LNCaP clone FGC (cell line): ENCODE measurements around the gene PKD1L1.

Experiments used
- DNase-seq: peaks from one replicate; pipeline ENCODE4 v3.0.0-alpha.2; 2011; ENCODE audit warnings: low read depth
- H3K4me3 ChIP-seq: 2 replicates; pipeline ENCODE4 v1.5.1; 2011; ENCODE audit warnings: mild to moderate bottlenecking, low read depth, low read length, control low read depth
- TF ChIP-seq, protein P1 (sequence below): IDR thresholded peaks from 2 replicates; pipeline ENCODE4 v1.5.1; 2012; ENCODE audit warnings: mild to moderate bottlenecking; ENCODE audit not compliant: control insufficient read depth, insufficient read depth; ENCODE audit errors: extremely low read depth

The PKD1L1 gene

DNA sequence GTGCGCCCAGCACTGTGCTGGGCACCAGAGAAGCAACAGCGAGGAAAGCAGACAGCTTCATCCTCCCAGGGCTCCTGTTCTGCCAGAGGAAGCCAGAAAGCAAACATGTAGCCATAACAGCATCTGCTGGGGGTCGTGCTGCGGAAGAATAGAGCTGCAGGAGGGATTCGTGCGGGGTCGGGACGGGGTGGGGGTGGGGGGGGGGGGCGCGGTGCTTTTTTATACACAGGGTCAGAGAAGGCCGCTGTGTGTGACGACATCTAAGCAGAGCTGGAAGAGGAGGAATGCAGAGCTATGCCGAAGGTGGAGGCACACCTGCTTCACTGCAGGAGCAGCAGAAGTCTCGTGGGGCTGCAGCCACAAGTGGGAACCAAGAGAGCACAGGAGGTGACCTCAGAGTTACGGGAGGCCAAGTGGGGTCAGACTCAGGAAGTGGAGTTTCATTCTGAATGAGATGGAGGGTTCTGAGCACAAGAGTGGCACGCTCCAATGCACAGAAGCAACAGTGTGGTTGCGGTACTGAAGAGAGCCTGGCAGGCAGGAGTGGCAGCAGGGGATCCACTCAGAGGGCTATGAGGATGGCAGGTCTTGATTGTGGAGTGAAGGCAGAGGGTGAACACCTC lies 11.1 kb downstream of the PKD1L1 start:
- no peak for DNase-seq
- TF ChIP-seq, protein P1, sequence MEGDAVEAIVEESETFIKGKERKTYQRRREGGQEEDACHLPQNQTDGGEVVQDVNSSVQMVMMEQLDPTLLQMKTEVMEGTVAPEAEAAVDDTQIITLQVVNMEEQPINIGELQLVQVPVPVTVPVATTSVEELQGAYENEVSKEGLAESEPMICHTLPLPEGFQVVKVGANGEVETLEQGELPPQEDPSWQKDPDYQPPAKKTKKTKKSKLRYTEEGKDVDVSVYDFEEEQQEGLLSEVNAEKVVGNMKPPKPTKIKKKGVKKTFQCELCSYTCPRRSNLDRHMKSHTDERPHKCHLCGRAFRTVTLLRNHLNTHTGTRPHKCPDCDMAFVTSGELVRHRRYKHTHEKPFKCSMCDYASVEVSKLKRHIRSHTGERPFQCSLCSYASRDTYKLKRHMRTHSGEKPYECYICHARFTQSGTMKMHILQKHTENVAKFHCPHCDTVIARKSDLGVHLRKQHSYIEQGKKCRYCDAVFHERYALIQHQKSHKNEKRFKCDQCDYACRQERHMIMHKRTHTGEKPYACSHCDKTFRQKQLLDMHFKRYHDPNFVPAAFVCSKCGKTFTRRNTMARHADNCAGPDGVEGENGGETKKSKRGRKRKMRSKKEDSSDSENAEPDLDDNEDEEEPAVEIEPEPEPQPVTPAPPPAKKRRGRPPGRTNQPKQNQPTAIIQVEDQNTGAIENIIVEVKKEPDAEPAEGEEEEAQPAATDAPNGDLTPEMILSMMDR: no peak
- H3K4me3 ChIP-seq: no peak overlapping the region

DNA sequence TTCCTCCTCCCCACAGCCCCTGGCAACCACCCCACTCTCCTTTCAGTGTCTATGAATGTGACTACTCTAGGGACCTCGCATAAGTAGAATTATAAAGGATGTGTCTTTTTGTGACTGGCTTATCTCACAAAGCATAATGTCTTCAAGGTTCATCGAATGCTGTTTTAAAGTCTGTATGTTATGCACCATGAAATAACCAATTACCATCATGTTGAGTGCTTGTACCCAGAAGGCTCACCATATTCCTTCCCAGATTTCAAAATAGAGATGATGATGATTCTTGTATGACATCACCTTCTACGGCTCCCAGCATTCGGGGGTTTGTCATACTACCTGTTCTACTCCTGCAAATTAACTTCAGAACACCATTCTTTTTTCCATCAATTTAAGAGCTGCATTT lies 11.9 kb downstream of the PKD1L1 start:
- H3K4me3 ChIP-seq: no peak overlapping the region
- TF ChIP-seq, protein P1: no peak
- no peak for DNase-seq

DNA sequence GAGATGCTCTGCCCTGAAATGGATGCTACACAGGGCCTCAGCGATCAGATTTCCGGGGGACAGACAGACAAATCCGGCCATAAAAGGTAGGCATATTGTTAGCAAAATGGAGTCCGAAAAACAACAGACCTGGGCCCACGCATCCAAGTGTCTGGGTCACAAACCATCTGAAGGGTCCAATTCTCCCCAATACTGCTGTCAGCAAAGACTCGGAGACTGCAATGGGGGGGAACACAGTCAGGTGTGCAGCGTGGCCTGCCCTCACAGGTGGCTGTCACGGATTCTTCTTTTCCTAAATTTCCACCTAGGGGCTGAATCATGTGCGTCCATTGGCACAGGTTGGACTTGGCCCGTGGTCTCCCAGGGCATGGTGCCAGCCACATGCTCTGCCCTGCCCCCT lies 12.9 kb downstream of the PKD1L1 start:
- no peak overlapping the region for H3K4me3 ChIP-seq

DNA sequence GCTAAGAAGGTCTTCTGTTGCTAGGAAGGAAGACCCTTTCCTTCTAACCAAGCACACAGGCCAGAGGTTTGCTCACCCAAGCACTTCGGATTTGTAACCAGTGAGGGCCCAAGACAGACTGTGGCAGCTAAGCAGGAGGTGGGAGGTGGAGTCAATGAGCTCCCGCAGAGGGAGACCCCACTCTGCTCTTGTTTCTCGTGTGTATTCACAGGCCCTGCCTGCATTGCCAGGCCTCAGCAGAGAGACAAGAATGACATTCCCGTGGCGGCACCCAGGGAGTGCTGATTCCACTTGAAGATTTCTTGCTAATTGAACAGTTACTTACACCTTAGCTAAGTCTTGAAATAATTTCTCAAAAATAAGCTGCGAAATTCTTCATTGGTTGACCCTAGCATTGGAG lies 13.4 kb downstream of the PKD1L1 start:
- TF ChIP-seq, protein P1: no peak
- H3K4me3 ChIP-seq: no peak overlapping the region
- no peak for DNase-seq

More for the DNA sequence above, 12.9 kb downstream of the PKD1L1 start:
- no peak for DNase-seq
- TF ChIP-seq, protein P1: no peak

DNA sequence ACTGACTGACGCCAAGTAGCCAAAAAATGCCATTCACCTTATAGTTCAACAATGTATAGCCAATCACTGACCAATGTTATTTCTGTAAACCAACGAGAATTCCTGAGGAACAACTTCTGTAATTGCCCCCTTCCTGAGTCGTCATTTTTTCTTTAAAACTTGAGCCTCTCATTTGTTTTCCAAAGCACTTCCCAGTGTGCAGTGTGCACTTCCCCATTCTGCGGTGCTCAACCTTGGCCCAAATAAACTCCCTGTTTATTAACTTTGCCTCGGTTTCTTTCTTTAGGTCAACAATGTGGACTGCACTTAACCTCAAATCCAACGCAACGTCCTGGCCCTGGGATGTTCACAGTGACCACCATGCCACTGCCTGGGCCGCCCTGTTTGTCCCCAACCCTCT lies 15.1 kb downstream of the PKD1L1 start:
- TF ChIP-seq, protein P1: no peak
- no peak overlapping the region for H3K4me3 ChIP-seq
- DNase-seq: no peak

GRCh38 chr7:47932466-47933037 lies 15.7 kb downstream of the PKD1L1 start:
- H3K4me3 ChIP-seq: no peak overlapping the region
- no peak for DNase-seq
- TF ChIP-seq, protein P1: no peak

DNA sequence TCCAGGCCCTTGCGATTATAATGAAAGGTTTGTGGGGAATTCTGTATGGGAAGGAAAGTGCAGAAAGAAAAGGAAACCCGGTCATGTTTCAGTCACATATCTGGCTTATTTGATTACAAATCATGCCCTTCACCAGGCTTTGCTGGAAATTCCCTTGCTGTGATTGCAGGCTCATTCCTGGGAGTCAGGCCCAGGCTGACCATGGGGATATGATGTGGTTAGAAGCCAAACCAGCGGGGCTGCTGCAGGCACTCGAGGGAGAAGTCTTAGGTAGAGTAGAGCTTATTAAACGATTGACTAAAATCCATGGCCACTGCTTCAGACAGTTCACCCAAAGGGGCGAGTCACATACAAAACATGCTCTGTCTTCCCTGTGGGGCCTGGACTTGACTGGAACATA lies 16.2 kb downstream of the PKD1L1 start:
- TF ChIP-seq, protein P1: no peak
- DNase-seq: no peak
- no peak overlapping the region for H3K4me3 ChIP-seq
